Activated CD4-positive, alpha-beta T cell treated with anti-CD3 and anti-CD28 coated beads, Interleukin-2, amount 10 ng/mL, durations not matched to agents 7 days and 5 days (primary cell): ENCODE data around the gene ANKS1A. TPM values are rescaled to one million over a fixed set of nuclear protein-coding genes. Genes with fewer than 3 reads are reported as not detected.

ENCODE experiments used
- CTCF ChIA-PET: fragments of 350-600 bp; sonication (Branson Sonifier 250); formaldehyde crosslinking; loops from one replicate; lab custom pipeline; 2021; ENCODE audit warnings: antibody characterized with exemption; lab: Charles Lee
- POLR2A ChIA-PET: fragments of 350-600 bp; sonication (Branson Sonifier 250); formaldehyde crosslinking; loops from one replicate; lab custom pipeline; 2021; ENCODE audit warnings: antibody characterized with exemption; lab: Charles Lee
- DNase-seq: peaks from one replicate; pipeline ENCODE4 v3.0.0-alpha.2; 2020
- H3K27ac Mint-ChIP-seq: one replicate; pipeline ENCODE4 v1.8.0; 2021; ENCODE audit warnings: mild to moderate bottlenecking, moderate library complexity, mixed read lengths
- H3K27me3 Mint-ChIP-seq: one replicate; pipeline ENCODE4 v1.8.0; 2021; ENCODE audit warnings: mixed read lengths
- H3K36me3 Mint-ChIP-seq: one replicate; pipeline ENCODE4 v1.8.0; 2021; ENCODE audit warnings: low read depth, mixed read lengths
- H3K4me1 Mint-ChIP-seq: one replicate; pipeline ENCODE4 v1.8.0; 2021; ENCODE audit warnings: mixed read lengths
- H3K4me3 Mint-ChIP-seq: one replicate; pipeline ENCODE4 v1.8.0; 2021; ENCODE audit warnings: mild to moderate bottlenecking, moderate library complexity, mixed read lengths
- H3K9me3 Mint-ChIP-seq: one replicate; pipeline ENCODE4 v1.8.0; 2021; ENCODE audit warnings: mixed read lengths
- total RNA-seq, 2 experiments: library from RNA; stranded (reverse); gene quantifications; one replicate each; pipeline ENCODE4 v1.2.3, GENCODE V29; 2021

Gene ANKS1A
- total RNA-seq, 2 experiments from 2014 or later, result 8.4 to 8.8 TPM

DNA sequence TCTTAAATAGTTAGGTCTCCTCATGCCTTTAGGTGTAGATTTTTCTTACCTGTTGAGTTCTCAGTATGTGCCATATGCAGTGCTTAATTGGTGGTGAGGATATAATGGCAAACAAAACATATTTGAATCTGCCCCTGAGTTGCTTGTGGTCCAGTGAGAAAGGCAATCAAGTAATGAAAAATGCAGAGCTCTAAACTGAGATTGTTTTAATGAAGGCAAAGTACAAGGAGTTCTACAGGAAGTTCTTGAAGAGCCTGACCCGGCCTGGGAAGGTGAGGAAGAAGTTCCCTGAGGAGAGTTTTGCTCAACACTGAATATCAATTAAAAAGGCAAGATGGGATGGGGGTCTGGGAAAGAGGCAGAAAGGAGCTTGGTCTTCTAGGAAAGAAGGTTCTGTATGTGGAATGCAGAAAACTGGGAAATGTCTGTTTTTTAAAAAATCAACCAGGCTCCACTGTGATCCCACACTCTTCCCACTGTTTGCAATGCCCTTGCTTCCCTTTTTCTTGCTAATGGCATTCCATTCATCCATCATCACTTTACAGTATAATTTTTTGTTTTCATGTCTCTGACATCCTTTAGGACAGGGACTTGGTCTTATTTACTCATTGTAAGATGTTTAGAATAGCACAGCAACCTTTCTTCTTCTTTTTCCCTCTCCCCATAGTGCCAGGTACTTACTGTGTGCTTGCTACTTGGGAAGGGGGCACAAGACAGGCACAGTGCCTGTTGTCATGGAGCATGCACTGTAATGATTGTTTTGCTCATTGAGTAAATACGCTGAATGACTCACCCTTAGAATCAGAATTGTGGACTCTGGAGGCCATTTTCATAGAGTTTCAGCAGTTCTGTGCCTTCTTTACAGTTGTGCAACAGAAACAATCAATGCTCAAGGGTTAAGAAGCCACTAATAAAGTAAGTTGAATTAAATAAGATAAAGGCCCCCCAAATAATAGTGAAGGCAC is 64.3 kb downstream of the ANKS1A start:
- DNase-seq, result no peak
- POLR2A ChIA-PET, result no interaction called here
- CTCF ChIA-PET, result no interaction called here
- Mint-ChIP-seq H3K36me3 (no peaks in the 10 kb centered on the region), H3K9me3 (no peaks in the 10 kb centered on the region), H3K27ac (no peak overlapping the region), H3K4me3 (no peak overlapping the region), H3K27me3 (no peaks in the 10 kb centered on the region), H3K4me1 (peaks cover 5% of the 10 kb centered on the region)

DNA sequence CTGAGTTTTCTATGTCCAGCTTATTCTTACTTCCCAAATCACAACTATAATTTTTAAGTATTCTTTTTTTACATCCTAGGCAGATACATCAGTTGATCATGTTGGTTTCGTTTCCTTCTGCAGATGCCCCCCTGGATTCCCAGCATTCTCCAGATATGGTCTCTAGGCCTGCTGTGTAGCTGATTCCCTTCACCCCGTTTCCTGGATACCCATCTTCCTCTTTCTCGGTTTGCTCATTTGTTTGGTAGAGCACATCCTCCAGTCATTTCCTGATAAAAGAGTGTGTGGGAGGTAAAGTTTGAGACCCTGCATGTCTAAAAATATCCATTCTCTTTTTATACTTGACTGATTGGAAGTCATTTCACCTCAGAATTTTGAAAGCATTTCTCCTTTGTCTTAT is 66.4 kb downstream of the ANKS1A start:
- H3K27me3 Mint-ChIP-seq, result no peaks in the 10 kb centered on the region
- no peak overlapping the region for H3K27ac Mint-ChIP-seq
- no peaks in the 10 kb centered on the region for H3K9me3 Mint-ChIP-seq
- H3K4me1 Mint-ChIP-seq, result peaks cover 5% of the 10 kb centered on the region
- DNase-seq, result no peak
- POLR2A ChIA-PET, result no interaction called here
- CTCF ChIA-PET, result no interaction called here
- H3K36me3 Mint-ChIP-seq, result no peaks in the 10 kb centered on the region
- no peak overlapping the region for H3K4me3 Mint-ChIP-seq

DNA sequence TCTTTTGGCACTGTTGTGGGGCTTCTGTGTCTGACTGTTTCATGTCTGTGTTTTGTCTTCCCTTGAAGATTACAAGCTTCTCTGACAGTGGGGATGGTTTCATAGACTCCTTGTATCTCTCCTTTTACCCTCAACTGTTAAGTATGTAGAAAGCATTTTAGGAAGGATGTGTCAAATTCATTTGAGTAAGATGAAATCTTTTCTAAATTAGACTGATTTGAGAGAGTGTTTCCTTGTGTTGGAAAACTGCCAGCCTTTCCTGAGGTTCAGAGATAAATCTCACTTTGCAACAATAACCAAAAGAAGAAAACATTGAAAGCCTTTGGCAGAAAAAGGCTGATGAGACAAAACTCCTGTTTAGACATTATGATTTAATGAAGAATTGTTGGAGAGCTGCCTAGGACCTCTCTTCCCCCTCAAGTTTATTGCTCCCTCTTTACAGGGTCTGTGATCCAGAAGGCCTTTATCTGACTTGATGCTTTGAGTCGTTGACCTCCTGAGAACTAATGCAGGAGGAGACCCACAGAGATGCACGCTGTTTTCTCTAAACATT is 68.3 kb downstream of the ANKS1A start:
- no peak for DNase-seq
- POLR2A ChIA-PET, result no interaction called here
- H3K4me1 Mint-ChIP-seq, result peaks cover 8% of the 10 kb centered on the region

DNA sequence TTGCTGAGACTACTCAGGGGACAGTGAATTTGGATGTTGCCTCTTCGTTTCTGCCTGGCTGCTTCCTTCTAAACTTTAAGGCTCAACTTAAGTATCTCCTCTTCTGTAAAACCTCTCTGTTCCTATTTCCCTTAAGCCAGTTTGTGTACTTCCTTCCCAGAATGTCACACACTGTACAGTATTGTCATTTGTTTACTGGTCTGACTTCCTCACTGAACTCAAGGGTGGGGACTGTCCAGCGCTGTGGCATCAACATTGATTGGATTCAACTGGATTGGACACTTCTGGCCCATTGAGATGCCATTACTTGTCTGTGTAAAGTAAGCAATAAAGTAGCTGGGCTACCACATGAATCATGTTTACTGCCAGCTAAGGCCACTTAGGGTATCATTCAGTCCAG is 69.7 kb downstream of the ANKS1A start:
- POLR2A ChIA-PET, result no interaction called here
- H3K36me3 Mint-ChIP-seq, result no peaks in the 10 kb centered on the region
- H3K4me3 Mint-ChIP-seq, result no peak overlapping the region
- no peaks in the 10 kb centered on the region for H3K9me3 Mint-ChIP-seq
- no peak overlapping the region for H3K27ac Mint-ChIP-seq
- CTCF ChIA-PET, result no interaction called here
- peaks cover 8% of the 10 kb centered on the region for H3K4me1 Mint-ChIP-seq
- no peak for DNase-seq
- H3K27me3 Mint-ChIP-seq, result no peaks in the 10 kb centered on the region

More for the DNA sequence above, 68.3 kb downstream of the ANKS1A start:
- CTCF ChIA-PET, result interaction anchor here (1.0 to 2.0 kb wide), 2 partner anchors 12 to 16 kb away, joined by 3 to 6 read pairs; no protein-coding TSS in a partner anchor
- H3K27me3 Mint-ChIP-seq, result no peaks in the 10 kb centered on the region
- no peak overlapping the region for H3K4me3 Mint-ChIP-seq
- no peak overlapping the region for H3K27ac Mint-ChIP-seq
- H3K9me3 Mint-ChIP-seq, result no peaks in the 10 kb centered on the region
- no peaks in the 10 kb centered on the region for H3K36me3 Mint-ChIP-seq

DNA sequence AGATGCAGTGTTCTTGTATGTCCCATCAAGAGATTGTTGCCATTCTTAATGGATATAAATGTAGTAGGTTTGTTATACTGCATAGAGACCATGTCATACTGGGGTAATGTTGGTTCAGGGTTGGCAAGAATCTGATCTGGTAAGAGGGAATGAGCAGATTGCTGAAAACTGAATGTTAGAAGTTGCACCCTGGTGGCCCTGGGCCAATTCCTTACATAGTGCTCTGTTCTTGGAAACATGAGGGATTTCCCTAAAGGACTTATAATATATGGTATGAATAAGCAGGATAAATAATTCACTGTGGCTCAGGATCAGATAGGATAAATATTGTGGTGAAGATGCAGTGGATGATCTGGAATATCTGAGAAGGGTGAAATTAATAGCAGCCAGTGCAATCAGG is 70.2 kb downstream of the ANKS1A start:
- DNase-seq, result no peak
- Mint-ChIP-seq H3K4me3 (no peak overlapping the region), H3K36me3 (no peaks in the 10 kb centered on the region), H3K4me1 (peaks cover 8% of the 10 kb centered on the region), H3K9me3 (no peaks in the 10 kb centered on the region), H3K27ac (no peak overlapping the region), H3K27me3 (no peaks in the 10 kb centered on the region)
- ChIA-PET POLR2A (no interaction called here), CTCF (interaction anchor here (0.6 to 1.2 kb wide), 2 partner anchors 10 to 11 kb away, joined by 3 read pairs; no protein-coding TSS in a partner anchor)

DNA sequence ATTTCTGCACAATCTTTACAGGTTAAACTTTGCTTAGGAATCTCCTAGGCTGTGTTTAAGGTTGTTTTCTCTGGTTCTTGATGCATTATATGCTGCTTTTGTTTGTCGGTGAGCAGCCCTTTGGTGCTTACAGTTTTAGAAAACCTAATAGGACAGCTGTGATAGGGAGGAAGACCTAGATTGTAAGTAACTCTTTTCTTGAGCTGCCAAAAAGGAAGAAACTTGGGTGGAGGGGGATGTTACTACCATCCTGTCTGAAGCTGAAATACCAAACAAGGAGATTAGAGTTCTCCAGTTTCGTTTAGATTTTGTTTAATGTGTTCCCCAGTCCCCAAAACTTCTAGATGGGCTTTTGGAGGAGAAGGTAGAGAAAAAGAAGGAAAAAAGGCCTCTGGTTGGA is 72.0 kb downstream of the ANKS1A start:
- no peak overlapping the region for H3K4me3 Mint-ChIP-seq
- H3K36me3 Mint-ChIP-seq, result no peaks in the 10 kb centered on the region
- no peak overlapping the region for H3K27ac Mint-ChIP-seq
- CTCF ChIA-PET, result interaction anchor here (0.9 to 1.3 kb wide), 2 partner anchors 8 to 11 kb away, joined by 3 to 5 read pairs; no protein-coding TSS in a partner anchor
- H3K27me3 Mint-ChIP-seq, result no peaks in the 10 kb centered on the region
- no peaks in the 10 kb centered on the region for H3K9me3 Mint-ChIP-seq
- POLR2A ChIA-PET, result no interaction called here
- peaks cover 4% of the 10 kb centered on the region for H3K4me1 Mint-ChIP-seq
- no peak for DNase-seq

DNA sequence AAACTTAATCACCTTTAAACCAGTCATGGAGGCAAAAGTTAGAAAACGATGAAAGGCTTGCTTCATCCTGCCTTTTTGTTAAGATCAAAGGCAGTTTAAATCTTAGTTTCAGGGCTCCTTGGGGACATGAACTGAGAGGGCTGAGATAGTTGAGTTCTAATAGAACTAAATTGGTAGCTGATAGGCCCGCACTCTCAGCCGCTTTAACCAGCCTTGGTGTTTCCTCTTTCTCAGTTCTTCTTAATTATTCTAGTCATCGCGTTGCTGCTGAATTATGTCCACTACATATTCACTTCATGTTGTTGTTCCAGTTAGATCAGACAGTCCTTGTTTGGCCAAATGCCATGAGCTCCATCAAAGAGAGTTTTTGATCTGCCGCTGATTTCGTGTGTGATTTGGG is 72.5 kb downstream of the ANKS1A start:
- peaks cover 4% of the 10 kb centered on the region for H3K4me1 Mint-ChIP-seq
- DNase-seq, result no peak
- no peak overlapping the region for H3K27ac Mint-ChIP-seq
- no peaks in the 10 kb centered on the region for H3K36me3 Mint-ChIP-seq
- POLR2A ChIA-PET, result no interaction called here
- H3K9me3 Mint-ChIP-seq, result no peaks in the 10 kb centered on the region
- H3K4me3 Mint-ChIP-seq, result no peak overlapping the region
- H3K27me3 Mint-ChIP-seq, result no peaks in the 10 kb centered on the region
- CTCF ChIA-PET, result interaction anchor here (0.9 kb wide), 1 partner anchor 12 kb away, joined by 3 read pairs; no protein-coding TSS in a partner anchor

DNA sequence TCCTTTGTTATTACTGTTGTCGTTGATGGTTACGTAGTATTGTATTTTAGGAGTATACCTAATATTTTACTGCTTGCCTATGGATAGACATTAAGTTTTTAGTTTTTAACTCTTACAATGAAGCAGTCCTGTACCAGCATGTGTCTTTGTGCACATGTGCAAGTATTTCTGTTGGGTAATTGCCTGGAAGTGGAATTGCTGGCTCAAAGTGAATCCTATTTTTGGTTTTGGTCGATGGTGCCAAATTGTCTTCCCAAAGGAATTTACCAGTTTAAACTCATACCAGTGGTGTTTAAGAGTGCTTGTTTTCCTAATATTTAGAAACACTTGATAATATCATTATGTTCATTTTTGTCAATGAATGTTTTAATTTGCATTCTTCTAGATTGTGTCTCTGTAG is 75.5 kb downstream of the ANKS1A start:
- DNase-seq, result no peak
- H3K36me3 Mint-ChIP-seq, result no peaks in the 10 kb centered on the region
- CTCF ChIA-PET, result no interaction called here

DNA sequence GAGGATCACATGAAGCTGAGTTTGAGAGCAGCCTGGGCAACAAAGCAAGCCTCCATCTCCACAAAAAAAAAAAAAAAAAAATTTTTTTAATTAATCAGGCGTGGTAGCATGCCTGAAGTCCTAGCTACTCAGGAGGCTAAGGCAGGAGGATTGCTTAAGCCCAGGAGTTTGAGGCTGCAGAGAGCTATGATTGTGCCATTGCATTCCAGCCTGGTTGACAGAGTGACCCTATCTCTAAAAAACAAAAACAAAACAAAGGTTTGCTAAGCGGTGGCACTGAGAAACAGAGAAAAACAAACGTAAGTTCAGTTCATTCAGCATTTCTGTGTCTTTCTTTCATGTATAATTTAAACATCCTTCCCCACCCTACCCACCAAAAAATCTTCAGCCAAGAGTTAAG is 78.4 kb downstream of the ANKS1A start:
- H3K27ac Mint-ChIP-seq, result no peak overlapping the region
- peaks cover 2% of the 10 kb centered on the region for H3K36me3 Mint-ChIP-seq
- POLR2A ChIA-PET, result no interaction called here
- CTCF ChIA-PET, result interaction anchor here (0.6 to 0.7 kb wide), 2 partner anchors 110 to 214 kb away, joined by 3 to 5 read pairs; no protein-coding TSS in a partner anchor
- no peaks in the 10 kb centered on the region for H3K9me3 Mint-ChIP-seq
- DNase-seq, result no peak
- no peak overlapping the region for H3K4me3 Mint-ChIP-seq
- peaks cover 5% of the 10 kb centered on the region for H3K4me1 Mint-ChIP-seq
- H3K27me3 Mint-ChIP-seq, result no peaks in the 10 kb centered on the region

More for the DNA sequence above, 75.5 kb downstream of the ANKS1A start:
- POLR2A ChIA-PET, result no interaction called here
- Mint-ChIP-seq H3K27ac (no peak overlapping the region), H3K27me3 (no peaks in the 10 kb centered on the region), H3K9me3 (no peaks in the 10 kb centered on the region), H3K4me3 (no peak overlapping the region), H3K4me1 (peaks cover 5% of the 10 kb centered on the region)

DNA sequence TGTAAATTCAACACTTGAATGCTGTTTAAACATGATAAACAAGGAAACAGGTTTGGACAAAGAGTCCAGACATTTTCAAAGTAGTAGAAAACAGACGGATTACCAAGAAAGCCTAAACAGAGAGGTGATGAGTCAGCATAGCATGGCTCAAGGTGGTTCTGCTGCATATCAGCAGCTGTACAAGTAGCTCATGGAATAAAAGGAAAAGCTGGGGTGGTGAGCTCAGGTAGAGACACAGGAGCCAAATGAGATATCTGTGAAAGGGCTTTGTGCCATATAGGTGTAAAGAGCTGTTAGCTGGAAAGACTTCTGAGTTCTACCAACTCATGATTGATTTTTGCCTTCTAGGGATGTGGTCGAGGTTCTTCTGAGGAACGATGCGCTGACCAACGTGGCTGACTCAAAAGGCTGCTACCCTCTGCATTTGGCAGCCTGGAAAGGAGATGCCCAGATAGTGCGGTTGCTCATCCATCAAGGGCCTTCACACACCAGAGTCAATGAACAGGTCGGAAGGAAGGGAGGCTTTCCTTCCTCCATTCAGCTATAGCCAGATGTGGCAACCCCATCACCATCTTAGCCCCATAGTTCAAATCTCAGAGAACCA is 80.7 kb downstream of the ANKS1A start:
- ChIA-PET CTCF (interaction anchor here (0.5 to 2.5 kb wide), 5 partner anchors 9 to 105 kb away, joined by 3 to 11 read pairs (median 5); no protein-coding TSS in a partner anchor), POLR2A (no interaction called here)
- Mint-ChIP-seq H3K27me3 (no peaks in the 10 kb centered on the region), H3K27ac (no peak overlapping the region), H3K9me3 (no peaks in the 10 kb centered on the region), H3K4me3 (no peak overlapping the region), H3K4me1 (peaks cover 5% of the 10 kb centered on the region), H3K36me3 (peaks cover 2% of the 10 kb centered on the region)
- no peak for DNase-seq

DNA sequence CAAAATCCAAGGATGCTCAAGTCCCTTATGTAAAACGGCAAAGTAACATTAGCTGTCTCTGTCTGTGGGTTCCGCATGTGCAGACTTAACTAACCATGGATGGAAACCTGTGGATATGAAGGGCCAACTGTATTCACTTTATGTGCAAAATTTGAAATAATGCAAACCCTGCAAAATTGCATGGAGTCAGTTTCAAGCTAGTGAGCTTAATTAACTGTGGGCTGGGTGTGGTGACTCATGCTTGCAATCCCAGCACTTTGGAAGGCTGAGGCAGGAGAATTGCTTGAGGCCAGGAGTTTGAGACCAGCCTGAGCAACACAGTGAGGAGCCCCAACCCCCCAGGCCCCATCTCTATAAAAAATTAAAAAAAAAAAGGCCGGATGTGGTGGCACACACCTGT is 81.4 kb downstream of the ANKS1A start:
- peaks cover 5% of the 10 kb centered on the region for H3K4me1 Mint-ChIP-seq

DNA sequence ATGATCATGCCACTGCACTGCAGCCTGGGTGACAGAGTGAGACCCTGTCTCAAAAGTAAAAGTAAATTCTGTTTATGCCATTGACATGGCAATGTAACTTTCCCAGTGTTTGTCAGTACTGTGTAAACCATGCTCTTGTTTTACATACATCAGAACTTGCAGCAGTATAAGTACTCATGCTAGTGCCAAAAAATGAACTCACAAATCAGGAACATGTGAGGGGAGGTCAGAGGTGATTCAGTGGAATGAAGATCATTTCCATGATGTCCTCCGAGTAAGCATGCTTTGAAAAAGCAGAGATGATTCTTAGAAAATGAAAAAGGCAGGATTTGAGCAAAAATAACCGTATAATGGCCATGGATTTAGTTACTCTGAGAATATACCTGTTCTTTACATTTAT is 81.9 kb downstream of the ANKS1A start:
- H3K27ac Mint-ChIP-seq, result no peak overlapping the region
- H3K36me3 Mint-ChIP-seq, result peaks cover 2% of the 10 kb centered on the region
- no peak for DNase-seq
- no peaks in the 10 kb centered on the region for H3K27me3 Mint-ChIP-seq
- CTCF ChIA-PET, result interaction anchor here (1.4 to 2.5 kb wide), 2 partner anchors 9 to 14 kb away, joined by 4 to 11 read pairs; no protein-coding TSS in a partner anchor
- POLR2A ChIA-PET, result no interaction called here
- no peak overlapping the region for H3K4me3 Mint-ChIP-seq
- H3K9me3 Mint-ChIP-seq, result no peaks in the 10 kb centered on the region
- peaks cover 5% of the 10 kb centered on the region for H3K4me1 Mint-ChIP-seq

More for the DNA sequence above, 81.4 kb downstream of the ANKS1A start:
- Mint-ChIP-seq H3K4me3 (no peak overlapping the region), H3K27ac (no peak overlapping the region), H3K9me3 (no peaks in the 10 kb centered on the region), H3K27me3 (no peaks in the 10 kb centered on the region), H3K36me3 (peaks cover 2% of the 10 kb centered on the region)
- no peak for DNase-seq
- POLR2A ChIA-PET, result no interaction called here
- CTCF ChIA-PET, result interaction anchor here (2.5 kb wide), 1 partner anchor 9 kb away, joined by 11 read pairs; no protein-coding TSS in a partner anchor
